NCI-H345 treated with DMSO at 0.1 percent for 48 hours (cell line): ENCODE results near the gene DDX6.
"Not testable (repeated sequence)": the region's sequence is repeated elsewhere in the genome, so short reads cannot be mapped to it uniquely, and the experiment has no call there.

Experiments used
- DNase-seq: peaks from one replicate; lab custom pipeline; 2025; ENCODE audit not compliant: unreplicated experiment; lab: John Stamatoyannopoulos, UW

The DDX6 gene

GRCh38 chr11:118791961-118792569 is 1.1 kb upstream of the DDX6 start:
- no peak for DNase-seq

- peak; percentile 47 for DNase-seq
Measured at GRCh38 chr11:118790357-118791110, 430 bp downstream of the DDX6 start.

- DNase-seq: no peak
Measured at GRCh38 chr11:118789501-118790356, 1.2 kb downstream of the DDX6 start.

- no peak for DNase-seq
Measured at GRCh38 chr11:118786657-118787056, 4.3 kb downstream of the DDX6 start.

GRCh38 chr11:118785362-118785761 is 5.6 kb downstream of the DDX6 start:
- no peak for DNase-seq

- no peak for DNase-seq
Measured at GRCh38 chr11:118783724-118784495, 7.1 kb downstream of the DDX6 start.

- not testable (repeated sequence) for DNase-seq
Measured at GRCh38 chr11:118783324-118783723, 7.6 kb downstream of the DDX6 start.

GRCh38 chr11:118778898-118779297 is 12.1 kb downstream of the DDX6 start:
- no peak for DNase-seq

GRCh38 chr11:118774032-118774431 is 16.9 kb downstream of the DDX6 start:
- no peak for DNase-seq

GRCh38 chr11:118771547-118772288 is 19.2 kb downstream of the DDX6 start:
- DNase-seq: no peak

GRCh38 chr11:118768690-118769089 is 22.3 kb downstream of the DDX6 start:
- DNase-seq: no peak

GRCh38 chr11:118766035-118766434 is 24.9 kb downstream of the DDX6 start:
- DNase-seq: no peak

GRCh38 chr11:118765095-118765691 is 25.8 kb downstream of the DDX6 start:
- DNase-seq: not testable (repeated sequence)

GRCh38 chr11:118763041-118763440 is 27.9 kb downstream of the DDX6 start:
- DNase-seq: no peak

- not testable (repeated sequence) for DNase-seq
Measured at GRCh38 chr11:118761981-118762380, 29.0 kb downstream of the DDX6 start.

- DNase-seq: no peak
Measured at GRCh38 chr11:118757876-118758399, 33.0 kb downstream of the DDX6 start.

GRCh38 chr11:118752654-118753053 is 38.3 kb downstream of the DDX6 start:
- no peak for DNase-seq

- DNase-seq: no peak
Measured at GRCh38 chr11:118749429-118749828, 41.5 kb downstream of the DDX6 start.

- no peak for DNase-seq
Measured at GRCh38 chr11:118748056-118748455, 42.9 kb downstream of the DDX6 start.
